Breast epithelium (tissue), 3 donors: ENCODE measurements around the gene EDA.

ENCODE experiments used
- POLR2A ChIP-seq: fragments of 450-650 bp; IDR thresholded peaks from one replicate; pipeline ENCODE4 v1.6.1; 2016; ENCODE audit warnings: antibody characterized with exemption, mild to moderate bottlenecking, moderate library complexity
- TF ChIP-seq, protein P1 (sequence below), 3 donors: fragments of 450-650 bp; IDR thresholded peaks; one replicate each; pipeline ENCODE4 v1.5.1; 2016 to 2017; ENCODE audit warnings: antibody characterized with exemption in 3 of 3, mild to moderate bottlenecking in 3 of 3, moderate library complexity in 3 of 3

DNA sequence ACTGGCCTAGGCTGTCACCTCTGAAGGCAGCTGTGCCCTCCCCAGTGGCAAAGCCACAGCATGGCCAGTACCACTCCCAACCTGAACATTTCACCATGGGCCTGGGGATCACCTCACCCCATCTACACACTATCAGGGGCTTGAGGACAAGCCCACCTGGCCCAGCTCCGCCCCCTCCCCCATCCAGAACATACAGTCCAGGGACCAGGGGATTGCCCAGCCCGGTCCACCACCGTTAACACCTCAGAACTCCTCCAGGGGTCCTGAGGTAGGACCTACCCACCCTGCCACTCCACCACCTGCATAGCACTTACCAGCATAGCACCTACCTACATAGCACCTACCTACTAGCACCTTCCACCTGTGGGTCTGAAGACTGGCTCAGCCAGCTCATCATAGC, 179.8 kb downstream of the EDA start:
- TF ChIP-seq POLR2A, result no peak
- TF ChIP-seq, protein P1, sequence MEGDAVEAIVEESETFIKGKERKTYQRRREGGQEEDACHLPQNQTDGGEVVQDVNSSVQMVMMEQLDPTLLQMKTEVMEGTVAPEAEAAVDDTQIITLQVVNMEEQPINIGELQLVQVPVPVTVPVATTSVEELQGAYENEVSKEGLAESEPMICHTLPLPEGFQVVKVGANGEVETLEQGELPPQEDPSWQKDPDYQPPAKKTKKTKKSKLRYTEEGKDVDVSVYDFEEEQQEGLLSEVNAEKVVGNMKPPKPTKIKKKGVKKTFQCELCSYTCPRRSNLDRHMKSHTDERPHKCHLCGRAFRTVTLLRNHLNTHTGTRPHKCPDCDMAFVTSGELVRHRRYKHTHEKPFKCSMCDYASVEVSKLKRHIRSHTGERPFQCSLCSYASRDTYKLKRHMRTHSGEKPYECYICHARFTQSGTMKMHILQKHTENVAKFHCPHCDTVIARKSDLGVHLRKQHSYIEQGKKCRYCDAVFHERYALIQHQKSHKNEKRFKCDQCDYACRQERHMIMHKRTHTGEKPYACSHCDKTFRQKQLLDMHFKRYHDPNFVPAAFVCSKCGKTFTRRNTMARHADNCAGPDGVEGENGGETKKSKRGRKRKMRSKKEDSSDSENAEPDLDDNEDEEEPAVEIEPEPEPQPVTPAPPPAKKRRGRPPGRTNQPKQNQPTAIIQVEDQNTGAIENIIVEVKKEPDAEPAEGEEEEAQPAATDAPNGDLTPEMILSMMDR (IDR thresholded peaks at IDR 0.05), result no peak
